ENCODE measurements around the gene TMEM161A. TPM values are rescaled to one million over a fixed set of nuclear protein-coding genes. Genes with fewer than 3 reads are reported as not detected.

Gene TMEM161A
- polyA plus RNA-seq, 3 donors = 14.3 to 22.5 (median 15.3) TPM

DNA sequence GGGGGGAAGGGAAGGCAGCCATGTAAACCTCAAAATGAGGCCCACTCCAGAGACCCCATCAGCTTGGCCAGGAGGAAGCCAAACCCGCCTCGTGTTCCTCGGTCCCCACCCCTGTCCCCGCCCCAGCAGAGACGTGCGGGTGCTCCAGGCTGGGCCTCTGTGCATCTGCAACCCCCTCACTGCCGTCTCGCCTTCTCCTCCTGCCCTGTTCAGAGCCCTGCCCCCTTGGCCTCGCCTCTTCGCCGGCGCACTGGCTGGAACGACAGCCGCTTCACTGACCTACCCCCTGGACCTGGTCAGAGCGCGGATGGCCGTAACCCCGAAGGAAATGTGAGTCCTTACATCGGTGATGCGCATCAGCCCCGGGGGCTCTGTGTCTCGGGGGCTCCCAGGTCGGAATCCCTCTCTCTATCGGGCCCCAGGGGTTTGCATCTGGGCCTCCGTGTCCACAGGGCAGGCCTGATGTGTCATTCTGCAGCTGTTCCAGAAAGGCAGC, 32.2 kb downstream of the TMEM161A start:
- Histone ChIP-seq H3K36me3 (replicated peaks in 1 of 2; ENCODE audit: control insufficient read depth in 1 of 2, insufficient read depth in 2 of 2, low read length in 2 of 2) (no peaks in the 10 kb centered on the region), H4K20me1 (ENCODE audit: insufficient read depth, low read length) (no peaks in the 10 kb centered on the region), H3K9ac (ENCODE audit: insufficient read depth, low read length, poor library complexity, severe bottlenecking) (no peak overlapping the region), H3K4me3 (replicated peaks in 1 of 3; ENCODE audit: low read depth in 2 of 3, low read length in 3 of 3) (peak overlapping the region in 1 of 3 experiments; percentile 48), H2AFZ (ENCODE audit: insufficient read depth, low read depth, low read length, poor library complexity, severe bottlenecking) (no peak overlapping the region), H3K27ac (ENCODE audit: low read depth in 1 of 2, low read length in 2 of 2) (no peak overlapping the region), H3K4me1 (ENCODE audit: control insufficient read depth in 1 of 2, insufficient read depth in 2 of 2, low read length in 2 of 2) (peaks cover 0 to 8% of the 10 kb centered on the region in 2 donors), H3K79me2 (ENCODE audit: insufficient read depth, low read length) (no peaks in the 10 kb centered on the region), H3K4me2 (replicated peaks; ENCODE audit: extremely low read depth, low read length, poor library complexity, severe bottlenecking) (peak overlapping the region; percentile 39), H3K27me3 (ENCODE audit: control insufficient read depth in 2 of 2, insufficient read depth in 2 of 2, low read length in 2 of 2) (peaks cover 0 to 3% of the 10 kb centered on the region in 2 donors), H3K9me3 (replicated peaks in 1 of 2; ENCODE audit: control insufficient read depth in 1 of 2, insufficient read depth in 1 of 2, low read length in 2 of 2) (no peaks in the 10 kb centered on the region)
- no peak overlapping the region for H3K27ac Mint-ChIP-seq
- peaks cover 0 to 3% (median 0%) of the 10 kb centered on the region in 7 donors for H3K9me3 Mint-ChIP-seq
- WGBS (ENCODE audit: insufficient coverage) = 90% methylated on average over 25 of the region's 25 CpGs
- TF ChIP-seq, protein P1, sequence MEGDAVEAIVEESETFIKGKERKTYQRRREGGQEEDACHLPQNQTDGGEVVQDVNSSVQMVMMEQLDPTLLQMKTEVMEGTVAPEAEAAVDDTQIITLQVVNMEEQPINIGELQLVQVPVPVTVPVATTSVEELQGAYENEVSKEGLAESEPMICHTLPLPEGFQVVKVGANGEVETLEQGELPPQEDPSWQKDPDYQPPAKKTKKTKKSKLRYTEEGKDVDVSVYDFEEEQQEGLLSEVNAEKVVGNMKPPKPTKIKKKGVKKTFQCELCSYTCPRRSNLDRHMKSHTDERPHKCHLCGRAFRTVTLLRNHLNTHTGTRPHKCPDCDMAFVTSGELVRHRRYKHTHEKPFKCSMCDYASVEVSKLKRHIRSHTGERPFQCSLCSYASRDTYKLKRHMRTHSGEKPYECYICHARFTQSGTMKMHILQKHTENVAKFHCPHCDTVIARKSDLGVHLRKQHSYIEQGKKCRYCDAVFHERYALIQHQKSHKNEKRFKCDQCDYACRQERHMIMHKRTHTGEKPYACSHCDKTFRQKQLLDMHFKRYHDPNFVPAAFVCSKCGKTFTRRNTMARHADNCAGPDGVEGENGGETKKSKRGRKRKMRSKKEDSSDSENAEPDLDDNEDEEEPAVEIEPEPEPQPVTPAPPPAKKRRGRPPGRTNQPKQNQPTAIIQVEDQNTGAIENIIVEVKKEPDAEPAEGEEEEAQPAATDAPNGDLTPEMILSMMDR (IDR thresholded peaks at IDR 0.05) = no peak
- intact Hi-C loops (cut with micrococcal nuclease) = no loop called here
- peak overlapping the region in 1 of 2 donors; percentile 65 for H3K4me3 Mint-ChIP-seq
- DNase-seq = no peak
- H3K4me1 Mint-ChIP-seq = peaks cover 9% of the 10 kb centered on the region
- peaks cover 5 to 13% (median 9%) of the 10 kb centered on the region in 3 donors for H3K27me3 Mint-ChIP-seq (ENCODE audit: low read depth in 3 of 3)
- H3K36me3 Mint-ChIP-seq = peaks cover 0 to 2% of the 10 kb centered on the region in 2 donors

DNA sequence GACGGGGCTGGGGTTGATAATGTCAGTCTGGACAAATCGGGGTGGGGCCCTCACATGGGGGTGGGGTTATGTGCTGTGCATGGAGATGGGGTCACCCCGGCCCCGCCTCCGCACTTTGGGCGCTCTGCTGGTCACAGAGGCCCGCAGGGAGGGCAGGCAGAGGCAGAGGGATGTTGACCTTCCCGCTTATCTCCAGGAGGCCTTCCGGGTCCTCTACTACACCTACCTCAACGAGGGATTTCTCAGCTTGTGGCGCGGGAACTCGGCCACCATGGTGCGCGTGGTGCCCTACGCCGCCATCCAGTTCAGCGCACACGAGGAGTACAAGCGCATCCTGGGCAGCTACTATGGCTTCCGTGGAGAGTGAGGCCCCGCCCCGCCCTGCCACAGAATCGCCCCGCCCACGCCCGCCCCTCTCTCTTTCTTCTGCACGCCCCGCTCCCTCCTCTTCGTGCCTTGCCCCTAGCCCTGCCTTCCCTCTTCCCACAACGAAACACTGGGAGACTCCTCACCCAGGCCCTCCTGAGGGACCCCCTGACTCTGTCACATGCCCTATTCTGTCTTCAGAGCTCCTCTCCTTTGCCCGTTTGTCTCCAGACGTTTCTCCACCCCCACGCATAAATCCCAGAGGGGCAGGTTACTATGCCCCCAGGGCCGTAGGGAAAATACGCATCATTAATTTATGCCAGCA, 32.8 kb downstream of the TMEM161A start:
- WGBS (ENCODE audit: insufficient coverage) = 91% methylated on average over 14 of the region's 36 CpGs
- H3K9ac ChIP-seq (ENCODE audit: insufficient read depth, low read length, poor library complexity, severe bottlenecking) = no peak overlapping the region
- no peaks in the 10 kb centered on the region for H3K27me3 ChIP-seq (ENCODE audit: control insufficient read depth in 2 of 2, insufficient read depth in 2 of 2, low read length in 2 of 2)
- no peak overlapping the region for H2AFZ ChIP-seq (ENCODE audit: insufficient read depth, low read depth, low read length, poor library complexity, severe bottlenecking)
- TF ChIP-seq, protein P1 (IDR thresholded peaks at IDR 0.05) = no peak
- DNase-seq = no peak
- H3K4me3 ChIP-seq (replicated peaks in 1 of 3; ENCODE audit: low read depth in 2 of 3, low read length in 3 of 3) = peak overlapping the region in 1 of 3 experiments; percentile 48
- Mint-ChIP-seq H3K9me3 (peaks cover 0 to 1% (median 0%) of the 10 kb centered on the region in 7 donors), H3K4me3 (peak overlapping the region in 1 of 2 donors; percentile 65), H3K27me3 (ENCODE audit: low read depth in 3 of 3) (peaks cover 4 to 7% (median 5%) of the 10 kb centered on the region in 3 donors), H3K36me3 (peaks cover 0 to 2% of the 10 kb centered on the region in 2 donors), H3K4me1 (peaks cover 5% of the 10 kb centered on the region), H3K27ac (no peak overlapping the region)
- no peaks in the 10 kb centered on the region for H3K79me2 ChIP-seq (ENCODE audit: insufficient read depth, low read length)
- H3K4me2 ChIP-seq (replicated peaks; ENCODE audit: extremely low read depth, low read length, poor library complexity, severe bottlenecking) = peak overlapping the region; percentile 39
- H3K4me1 ChIP-seq (ENCODE audit: control insufficient read depth in 1 of 2, insufficient read depth in 2 of 2, low read length in 2 of 2) = peaks cover 0 to 4% of the 10 kb centered on the region in 2 donors
- no peak overlapping the region for H3K27ac ChIP-seq (ENCODE audit: low read depth in 1 of 2, low read length in 2 of 2)
- H3K36me3 ChIP-seq (replicated peaks in 1 of 2; ENCODE audit: control insufficient read depth in 1 of 2, insufficient read depth in 2 of 2, low read length in 2 of 2) = no peaks in the 10 kb centered on the region
- intact Hi-C loops (cut with micrococcal nuclease) = no loop called here
- H3K9me3 ChIP-seq (replicated peaks in 1 of 2; ENCODE audit: control insufficient read depth in 1 of 2, insufficient read depth in 1 of 2, low read length in 2 of 2) = no peaks in the 10 kb centered on the region
- no peaks in the 10 kb centered on the region for H4K20me1 ChIP-seq (ENCODE audit: insufficient read depth, low read length)

Measured in CD14-positive monocyte (primary cell).